WTC11 (cell line): ENCODE measurements around the gene MOB3B. TPM values are rescaled to one million over a fixed set of nuclear protein-coding genes. Genes with fewer than 3 reads are reported as not detected.

ENCODE experiments used
- ARID4B ChIP-seq: sonication (generic); formaldehyde crosslinking; IDR thresholded peaks from 2 replicates; pipeline ENCODE4 v1.8.0; 2023; ENCODE audit warnings: missing genetic modification reagents, mild to moderate bottlenecking, borderline replicate concordance
- ATF1 ChIP-seq: sonication (generic); formaldehyde crosslinking; IDR thresholded peaks from 2 replicates; pipeline ENCODE4 v1.8.1; 2023; ENCODE audit warnings: mild to moderate bottlenecking, moderate library complexity, missing genetic modification reagents
- ATF6 ChIP-seq: sonication (generic); formaldehyde crosslinking; IDR thresholded peaks from 2 replicates; pipeline ENCODE4 v1.8.1; 2023; ENCODE audit warnings: mild to moderate bottlenecking, missing genetic modification reagents
- CBFB ChIP-seq: sonication (generic); formaldehyde crosslinking; IDR thresholded peaks from 2 replicates; pipeline ENCODE4 v1.8.1; 2022; ENCODE audit warnings: mild to moderate bottlenecking, low read depth, missing genetic modification reagents
- CREM ChIP-seq: sonication (generic); formaldehyde crosslinking; IDR thresholded peaks from 2 replicates; pipeline ENCODE4 v1.8.1; 2022; ENCODE audit warnings: mild to moderate bottlenecking, missing genetic modification reagents, moderate library complexity
- CTCF ChIP-seq: fragments of 200-600 bp; IDR thresholded peaks from 2 replicates; pipeline ENCODE4 v1.8.0; 2022; ENCODE audit warnings: antibody characterized with exemption
- E2F4 ChIP-seq: sonication (generic); formaldehyde crosslinking; IDR thresholded peaks from 2 replicates; pipeline ENCODE4 v1.8.1; 2022; ENCODE audit warnings: low read depth, mild to moderate bottlenecking, moderate library complexity, missing genetic modification reagents, borderline replicate concordance
- E2F5 ChIP-seq: sonication (generic); formaldehyde crosslinking; IDR thresholded peaks from 2 replicates; pipeline ENCODE4 v1.8.1; 2022; ENCODE audit warnings: mild to moderate bottlenecking, moderate library complexity, missing genetic modification reagents
- FOXJ3 ChIP-seq: sonication (generic); formaldehyde crosslinking; IDR thresholded peaks from 2 replicates; pipeline ENCODE4 v1.9.0; 2021; ENCODE audit warnings: missing genetic modification reagents, mild to moderate bottlenecking, borderline replicate concordance
- FOXP4 ChIP-seq: sonication (generic); formaldehyde crosslinking; IDR thresholded peaks from 2 replicates; pipeline ENCODE4 v1.8.0; 2022; ENCODE audit warnings: mild to moderate bottlenecking, missing genetic modification reagents
- GRHL2 ChIP-seq: fragments of 250-450 bp; sonication (Bioruptor Pico); IDR thresholded peaks from 2 replicates; pipeline ENCODE4 v1.8.0; 2022; ENCODE audit warnings: mild to moderate bottlenecking, moderate library complexity; ENCODE audit not compliant: insufficient replicate concordance, severe bottlenecking
- HMGXB4 ChIP-seq: sonication (generic); formaldehyde crosslinking; IDR thresholded peaks from 2 replicates; pipeline ENCODE4 v1.8.1; 2023; ENCODE audit warnings: mild to moderate bottlenecking, moderate library complexity, missing genetic modification reagents
- IRF2 ChIP-seq: sonication (generic); formaldehyde crosslinking; IDR thresholded peaks from 2 replicates; pipeline ENCODE4 v1.8.0; 2022; ENCODE audit warnings: low read depth, missing genetic modification reagents, borderline replicate concordance
- NFATC4 ChIP-seq: fragments of 250-450 bp; sonication (Bioruptor Pico); IDR thresholded peaks from 2 replicates; pipeline ENCODE4 v1.9.0; 2021; ENCODE audit warnings: mild to moderate bottlenecking
- NR1H2 ChIP-seq: sonication (generic); formaldehyde crosslinking; IDR thresholded peaks from 2 replicates; pipeline ENCODE4 v1.9.0; 2021; ENCODE audit warnings: mild to moderate bottlenecking, moderate library complexity, missing genetic modification reagents
- PREB ChIP-seq: sonication (generic); formaldehyde crosslinking; IDR thresholded peaks from 2 replicates; pipeline ENCODE4 v1.8.1; 2022; ENCODE audit warnings: mild to moderate bottlenecking, missing genetic modification reagents, moderate library complexity, borderline replicate concordance
- TEAD1 ChIP-seq: sonication (generic); formaldehyde crosslinking; IDR thresholded peaks from 2 replicates; pipeline ENCODE4 v1.8.0; 2022; ENCODE audit warnings: mild to moderate bottlenecking, missing genetic modification reagents
- ZNF219 ChIP-seq: sonication (generic); formaldehyde crosslinking; IDR thresholded peaks from 2 replicates; pipeline ENCODE4 v1.8.0; 2023; ENCODE audit warnings: missing genetic modification reagents, mild to moderate bottlenecking, borderline replicate concordance
- ZNF263 ChIP-seq: sonication (generic); formaldehyde crosslinking; IDR thresholded peaks from 2 replicates; pipeline ENCODE4 v1.8.1; 2022; ENCODE audit warnings: low read depth, mild to moderate bottlenecking, moderate library complexity, missing genetic modification reagents
- ZNF317 ChIP-seq: sonication (generic); formaldehyde crosslinking; IDR thresholded peaks from 2 replicates; pipeline ENCODE4 v1.8.1; 2023; ENCODE audit warnings: low read depth, mild to moderate bottlenecking, moderate library complexity, missing genetic modification reagents, borderline replicate concordance
- ZNF671 ChIP-seq: fragments of 250-450 bp; sonication (Bioruptor Pico); IDR thresholded peaks from 2 replicates; pipeline ENCODE4 v1.8.0; 2021; ENCODE audit warnings: mild to moderate bottlenecking
- total RNA-seq: library from RNA; stranded (reverse); gene quantifications from 3 replicates; pipeline ENCODE4 v1.2.3, GENCODE V29; 2021

The MOB3B gene
- total RNA-seq, 1 experiment from 2014 or later: 25.1 TPM

- peak; percentile 53; the same call in 1 of the 2 replicates for TF ChIP-seq FOXP4
- TF ChIP-seq CBFB (CRISPR knock-in tag): 0 out of 2 replicates have a peak, but pooled peaks have one; percentile 55
- no peak for TF ChIP-seq NFATC4
- TF ChIP-seq ZNF671 (CRISPR knock-in tag): no peak
- TF ChIP-seq E2F5 (CRISPR knock-in tag): peak; percentile 56; the same call in 1 of the 2 replicates
- TF ChIP-seq ATF6 (CRISPR knock-in tag): no peak
- TF ChIP-seq FOXJ3: no peak
- no peak for TF ChIP-seq ARID4B (CRISPR knock-in tag)
- TF ChIP-seq TEAD1: peak; percentile 53; the same call in 1 of the 2 replicates
- no peak for TF ChIP-seq PREB
- TF ChIP-seq ZNF317: no peak; the same call in 1 of the 2 replicates
- no peak for TF ChIP-seq ZNF263 (CRISPR knock-in tag)
- peak; percentile 99 for TF ChIP-seq HMGXB4 (CRISPR knock-in tag)
- TF ChIP-seq CTCF: peak; percentile 98
- TF ChIP-seq GRHL2 (CRISPR knock-in tag): no peak
- TF ChIP-seq ATF1 (CRISPR knock-in tag): no peak
- no peak for TF ChIP-seq E2F4
- no peak; the same call in 1 of the 2 replicates for TF ChIP-seq CREM
- TF ChIP-seq IRF2 (CRISPR knock-in tag): no peak
- TF ChIP-seq NR1H2 (CRISPR knock-in tag): no peak
- no peak for TF ChIP-seq ZNF219
Measured at GRCh38 chr9:27529316-27530278, at the start of gene MOB3B (continued).
